ENCODE measurements around the gene ABO.

GRCh38 chr9:133235549-133236222 is 39.3 kb downstream of the ABO start:
- TF ChIP-seq CTCF (IDR thresholded peaks at IDR 0.05 in 2 of 3, conservative IDR thresholded peaks at IDR 0.05 in 1 of 3; ENCODE audit: control insufficient read depth in 2 of 3, extremely low read depth in 1 of 3, insufficient read depth in 1 of 3, low read depth in 3 of 3, low read length in 3 of 3) = no peak
- TF ChIP-seq, protein P1, sequence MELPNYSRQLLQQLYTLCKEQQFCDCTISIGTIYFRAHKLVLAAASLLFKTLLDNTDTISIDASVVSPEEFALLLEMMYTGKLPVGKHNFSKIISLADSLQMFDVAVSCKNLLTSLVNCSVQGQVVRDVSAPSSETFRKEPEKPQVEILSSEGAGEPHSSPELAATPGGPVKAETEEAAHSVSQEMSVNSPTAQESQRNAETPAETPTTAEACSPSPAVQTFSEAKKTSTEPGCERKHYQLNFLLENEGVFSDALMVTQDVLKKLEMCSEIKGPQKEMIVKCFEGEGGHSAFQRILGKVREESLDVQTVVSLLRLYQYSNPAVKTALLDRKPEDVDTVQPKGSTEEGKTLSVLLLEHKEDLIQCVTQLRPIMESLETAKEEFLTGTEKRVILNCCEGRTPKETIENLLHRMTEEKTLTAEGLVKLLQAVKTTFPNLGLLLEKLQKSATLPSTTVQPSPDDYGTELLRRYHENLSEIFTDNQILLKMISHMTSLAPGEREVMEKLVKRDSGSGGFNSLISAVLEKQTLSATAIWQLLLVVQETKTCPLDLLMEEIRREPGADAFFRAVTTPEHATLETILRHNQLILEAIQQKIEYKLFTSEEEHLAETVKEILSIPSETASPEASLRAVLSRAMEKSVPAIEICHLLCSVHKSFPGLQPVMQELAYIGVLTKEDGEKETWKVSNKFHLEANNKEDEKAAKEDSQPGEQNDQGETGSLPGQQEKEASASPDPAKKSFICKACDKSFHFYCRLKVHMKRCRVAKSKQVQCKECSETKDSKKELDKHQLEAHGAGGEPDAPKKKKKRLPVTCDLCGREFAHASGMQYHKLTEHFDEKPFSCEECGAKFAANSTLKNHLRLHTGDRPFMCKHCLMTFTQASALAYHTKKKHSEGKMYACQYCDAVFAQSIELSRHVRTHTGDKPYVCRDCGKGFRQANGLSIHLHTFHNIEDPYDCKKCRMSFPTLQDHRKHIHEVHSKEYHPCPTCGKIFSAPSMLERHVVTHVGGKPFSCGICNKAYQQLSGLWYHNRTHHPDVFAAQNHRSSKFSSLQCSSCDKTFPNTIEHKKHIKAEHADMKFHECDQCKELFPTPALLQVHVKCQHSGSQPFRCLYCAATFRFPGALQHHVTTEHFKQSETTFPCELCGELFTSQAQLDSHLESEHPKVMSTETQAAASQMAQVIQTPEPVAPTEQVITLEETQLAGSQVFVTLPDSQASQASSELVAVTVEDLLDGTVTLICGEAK (IDR thresholded peaks at IDR 0.05; ENCODE audit: borderline replicate concordance) = no peak
- no peak for TF ChIP-seq YY1 (IDR thresholded peaks at IDR 0.05; ENCODE audit: low read depth, low read length)
- no peak for TF ChIP-seq ZBTB33 (IDR thresholded peaks at IDR 0.05)
- no peak for TF ChIP-seq MTA3 (IDR thresholded peaks at IDR 0.05; ENCODE audit: borderline replicate concordance, low read length)

All from GM12878 (cell line).